HG02973 (cell line): ENCODE results near the gene MAP3K9.

Experiments
- ATAC-seq: cut with Tn5 transposase; IDR thresholded peaks from one replicate; pipeline ENCODE4 v1.9.1; 2021; ENCODE audit warnings: moderate library complexity; ENCODE audit not compliant: unreplicated experiment

Gene MAP3K9

DNA sequence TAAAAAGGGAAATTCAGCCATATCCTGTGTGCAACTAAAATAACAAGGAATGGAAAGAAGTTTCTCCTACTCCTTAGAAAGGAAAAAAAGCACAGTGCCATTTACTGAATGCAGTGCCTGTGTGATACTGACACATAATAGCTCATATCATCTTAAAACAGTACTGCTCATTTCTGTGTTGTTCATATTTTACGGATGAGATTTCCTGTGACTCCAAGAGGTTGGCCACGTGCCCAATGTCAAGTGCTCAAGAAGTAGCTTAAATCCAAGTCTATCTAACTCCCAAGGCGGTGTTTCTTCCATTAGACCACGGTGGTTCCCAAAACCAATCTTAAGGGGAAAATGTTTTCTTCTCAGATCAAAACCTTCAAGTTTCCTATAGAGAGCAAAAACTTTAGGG lies 20.0 kb downstream of the MAP3K9 start:
- ATAC-seq, result no peak

- ATAC-seq, result no peak
These were observed 20.4 kb downstream of the MAP3K9 start for GRCh38 chr14:70788898-70789297.

DNA sequence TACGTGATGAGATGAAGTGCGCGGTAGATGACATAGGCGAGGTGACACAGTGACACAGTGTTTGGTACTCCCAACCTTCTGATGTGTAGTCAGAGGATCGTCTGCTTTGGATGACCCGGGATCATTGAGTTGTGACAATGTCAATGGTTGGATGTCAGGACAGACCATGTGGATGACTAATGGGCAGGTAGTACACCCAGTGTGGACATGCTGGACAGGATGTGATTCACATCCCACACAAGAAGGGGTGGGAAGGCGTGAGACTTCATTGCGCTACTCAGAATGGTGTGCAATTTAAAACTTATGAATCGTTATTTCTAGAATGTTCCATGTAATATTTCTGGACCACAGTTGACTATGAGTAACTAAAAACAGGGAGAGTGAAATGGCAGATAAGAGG lies 23.8 kb downstream of the MAP3K9 start:
- no peak for ATAC-seq

GRCh38 chr14:70784886-70785285 lies 24.4 kb downstream of the MAP3K9 start:
- no peak for ATAC-seq

GRCh38 chr14:70782361-70782760 lies 27.0 kb downstream of the MAP3K9 start:
- ATAC-seq, result no peak

- ATAC-seq, result peak; percentile 52
These were observed 28.8 kb downstream of the MAP3K9 start for GRCh38 chr14:70780396-70781075.

- no peak for ATAC-seq
These were observed 29.6 kb downstream of the MAP3K9 start for GRCh38 chr14:70779667-70780066.

GRCh38 chr14:70776197-70776596 lies 33.1 kb downstream of the MAP3K9 start:
- peak; percentile 53 for ATAC-seq

DNA sequence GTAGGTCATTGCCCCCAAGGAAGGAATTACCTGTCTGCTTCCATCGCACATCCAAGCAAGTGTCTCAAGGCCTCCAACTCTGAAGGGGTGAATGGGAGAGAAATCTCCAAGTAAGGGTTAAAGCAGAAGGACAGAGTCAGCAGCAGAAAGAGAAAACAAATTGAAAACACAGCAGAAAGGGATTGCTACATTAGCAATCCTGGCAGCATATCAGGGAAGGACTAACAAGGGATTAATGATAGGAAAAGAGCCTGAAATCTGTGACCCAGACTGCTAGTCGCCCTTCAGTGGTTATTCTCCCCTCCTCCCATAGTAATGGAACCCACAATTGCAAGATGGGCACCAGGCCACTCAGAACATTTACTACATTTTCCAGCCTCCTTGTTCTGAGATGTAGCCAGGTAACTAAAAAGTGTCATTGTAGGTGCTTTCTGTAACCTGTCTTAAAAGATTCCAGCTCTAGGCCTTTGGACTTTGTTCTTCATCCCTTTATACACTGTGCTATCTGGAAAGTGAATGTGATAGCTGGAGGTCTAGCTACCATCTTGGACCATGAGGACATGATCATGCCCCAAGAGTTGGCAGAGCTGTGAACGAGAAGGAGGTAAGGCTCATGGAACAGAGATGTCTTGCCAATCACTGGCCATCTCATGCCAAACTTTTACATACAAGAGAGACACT lies 36.0 kb downstream of the MAP3K9 start:
- no peak for ATAC-seq

DNA sequence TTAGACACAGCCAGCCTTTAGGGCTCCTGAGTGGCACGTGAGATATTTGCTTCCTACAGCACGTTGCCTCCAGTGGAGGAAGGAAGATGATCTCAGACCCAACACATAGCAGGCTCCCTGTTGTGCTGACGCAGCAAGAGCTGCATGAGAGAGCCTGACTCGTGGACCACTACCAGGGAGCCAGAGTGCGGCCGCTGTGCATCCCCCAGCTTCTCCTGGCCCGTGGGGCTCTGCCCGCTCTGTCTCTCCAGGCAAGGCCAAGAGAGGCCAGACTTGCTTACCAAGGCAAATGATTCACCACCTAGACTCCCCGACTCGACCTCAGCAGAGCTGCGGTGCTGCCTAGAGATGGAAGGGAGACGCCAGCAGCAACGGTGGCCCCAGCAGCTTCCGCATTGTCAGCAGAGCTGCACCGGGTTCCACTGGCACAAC lies 37.5 kb downstream of the MAP3K9 start:
- ATAC-seq, result no peak

GRCh38 chr14:70770490-70770889 lies 38.8 kb downstream of the MAP3K9 start:
- ATAC-seq, result no peak

- ATAC-seq, result no peak
These were observed 49.9 kb downstream of the MAP3K9 start for GRCh38 chr14:70759398-70759797.

- no peak for ATAC-seq
These were observed 53.7 kb downstream of the MAP3K9 start for GRCh38 chr14:70755655-70756054.

- no peak for ATAC-seq
These were observed 54.3 kb downstream of the MAP3K9 start for GRCh38 chr14:70754991-70755390.

GRCh38 chr14:70753518-70753953 lies 55.8 kb downstream of the MAP3K9 start:
- ATAC-seq, result no peak

DNA sequence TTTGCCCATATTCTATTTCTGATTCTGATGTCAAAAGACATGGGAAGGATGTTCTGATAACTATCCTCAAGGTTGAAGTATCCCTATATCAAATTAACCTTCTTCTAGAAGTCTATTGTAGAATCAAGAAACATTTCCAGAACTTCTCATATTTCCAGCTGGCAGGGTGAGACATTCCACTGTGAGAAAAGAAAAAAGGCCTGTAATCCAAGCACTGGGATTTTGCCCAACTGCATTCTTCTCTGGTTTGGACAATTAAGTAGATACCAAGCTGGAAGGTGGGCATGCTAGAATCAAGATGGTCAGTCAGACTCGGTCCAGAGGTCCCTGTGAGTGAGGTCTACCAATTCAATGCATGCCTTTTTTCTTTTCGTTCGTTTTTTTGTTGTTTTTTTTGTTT lies 60.9 kb downstream of the MAP3K9 start:
- no peak for ATAC-seq

DNA sequence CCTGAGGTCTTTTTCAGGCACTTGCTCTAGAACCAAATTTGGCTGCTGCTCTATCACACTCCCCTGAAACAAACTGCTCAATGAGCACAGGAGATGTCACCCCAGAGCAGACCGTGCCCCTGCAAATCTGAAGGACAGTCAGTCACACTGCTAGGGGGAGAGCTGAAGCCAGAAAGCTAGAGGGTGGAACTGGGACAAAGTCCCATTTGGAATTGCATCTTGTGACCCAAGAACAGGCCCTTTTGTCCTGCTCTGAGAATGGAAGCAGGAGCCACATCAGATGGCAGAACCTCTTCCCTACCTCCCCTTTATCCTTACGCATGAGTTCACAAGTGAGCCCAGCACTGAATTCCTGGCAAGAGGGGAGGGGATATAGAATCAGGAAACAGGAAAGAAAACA lies 64.7 kb downstream of the MAP3K9 start:
- no peak for ATAC-seq

DNA sequence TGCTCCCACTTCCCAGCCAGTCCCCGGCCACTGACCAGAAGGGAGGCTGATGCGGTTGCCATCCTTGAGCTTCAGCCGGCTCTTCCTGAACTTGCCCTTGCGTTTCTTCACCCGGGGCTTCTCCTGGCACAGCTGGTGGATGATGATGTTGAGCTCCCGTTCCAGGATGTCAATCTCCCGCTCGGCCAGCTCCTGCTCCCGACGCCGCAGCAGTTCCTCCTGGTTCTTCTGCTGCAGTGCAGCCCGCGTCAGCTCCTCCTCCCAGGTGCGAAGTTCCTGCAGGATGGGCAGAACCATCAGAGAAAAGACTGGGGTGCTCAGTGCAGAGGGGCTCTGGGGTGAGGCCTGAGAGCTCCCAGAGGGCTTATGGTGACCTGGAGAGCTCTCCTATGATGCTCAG lies 67.0 kb downstream of the MAP3K9 start:
- ATAC-seq, result no peak

- ATAC-seq, result no peak
These were observed 67.8 kb downstream of the MAP3K9 start for GRCh38 chr14:70741482-70741881.

DNA sequence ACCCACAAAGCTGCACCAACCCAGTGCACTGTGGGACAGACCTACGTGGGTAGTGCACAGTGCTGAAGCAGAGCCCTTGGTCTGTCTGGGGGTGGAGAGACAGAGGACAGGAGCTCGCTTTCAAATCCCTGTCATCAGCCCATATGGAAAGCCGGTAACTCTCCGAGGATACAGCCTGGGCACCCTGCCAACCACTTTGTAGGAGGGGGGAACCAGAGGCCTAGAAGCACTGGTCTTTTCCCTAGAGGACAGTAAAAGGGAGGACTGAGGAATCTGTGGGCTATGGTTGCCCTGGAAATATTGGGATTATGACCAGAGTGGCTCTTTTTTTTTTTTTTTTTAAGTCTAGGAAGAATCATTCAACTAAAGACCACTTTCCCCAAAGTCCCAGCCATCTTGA lies 74.3 kb downstream of the MAP3K9 start:
- ATAC-seq, result no peak

GRCh38 chr14:70731447-70732239 lies 77.7 kb downstream of the MAP3K9 start:
- no peak for ATAC-seq

- no peak for ATAC-seq
These were observed 78.9 kb downstream of the MAP3K9 start for GRCh38 chr14:70730393-70730792.
